Measurements from ENCODE around the gene USP17L29.
"Not testable (repeated sequence)": the region's sequence is repeated elsewhere in the genome, so short reads cannot be mapped to it uniquely, and the experiment has no call there.

Gene USP17L29

GRCh38 chr4:9381012-9381534 lies 27.6 kb downstream of the USP17L29 start:
- not testable (repeated sequence) for H3K27me3 Mint-ChIP-seq (ENCODE audit: low read depth, poor library complexity); H3K36me3 Mint-ChIP-seq (ENCODE audit: low read depth); H3K27ac Mint-ChIP-seq; H3K4me3 Mint-ChIP-seq; H3K4me1 Mint-ChIP-seq
- peak; percentile 47 for DNase-seq
- H3K9me3 Mint-ChIP-seq = peaks cover 26% of the 10 kb centered on the region
- peak; percentile 56 for TF ChIP-seq CTCF (IDR thresholded peaks at IDR 0.05)

GRCh38 chr4:9384126-9384525 lies 30.7 kb downstream of the USP17L29 start:
- Mint-ChIP-seq H3K36me3 (ENCODE audit: low read depth) (no peaks in the 10 kb centered on the region), H3K4me1 (no peaks in the 10 kb centered on the region), H3K27me3 (ENCODE audit: low read depth, poor library complexity) (peaks cover 7% of the 10 kb centered on the region), H3K9me3 (peaks cover 23% of the 10 kb centered on the region), H3K4me3 (no peak overlapping the region), H3K27ac (no peak overlapping the region)
- no peak for DNase-seq
- TF ChIP-seq CTCF (IDR thresholded peaks at IDR 0.05) = no peak

- not testable (repeated sequence) for H3K36me3 Mint-ChIP-seq (ENCODE audit: low read depth); DNase-seq; H3K27me3 Mint-ChIP-seq (ENCODE audit: low read depth, poor library complexity); H3K4me3 Mint-ChIP-seq; H3K27ac Mint-ChIP-seq; H3K4me1 Mint-ChIP-seq
- peaks cover 22% of the 10 kb centered on the region for H3K9me3 Mint-ChIP-seq
These were observed 35.6 kb downstream of the USP17L29 start for GRCh38 chr4:9389001-9389400.
